H9 (cell line): ENCODE measurements around the gene HSP90B1. TPM values are rescaled to one million over a fixed set of nuclear protein-coding genes. Genes with fewer than 3 reads are reported as not detected.
A peak's percentile ranks its signal among the peaks of the same experiment; 100 is the strongest.

Source experiments
- DNase-seq: peaks from one replicate; pipeline ENCODE4 v3.0.0-alpha.2; 2017
- H2AFZ ChIP-seq: one replicate; pipeline ENCODE4 v1.6.1; 2013; ENCODE audit warnings: mild to moderate bottlenecking, low read length, control low read depth, moderate library complexity
- H2AK5ac ChIP-seq: 2 replicates; pipeline ENCODE4 v1.6.1; 2013; ENCODE audit warnings: low read length, control low read depth, mixed read lengths; ENCODE audit not compliant: insufficient read length
- H2BK120ac ChIP-seq: one replicate; pipeline ENCODE4 v1.6.1; 2013; ENCODE audit warnings: low read depth, mild to moderate bottlenecking, low read length, control low read depth, inconsistent platforms; ENCODE audit not compliant: poor library complexity, severe bottlenecking
- H2BK12ac ChIP-seq: 2 replicates; pipeline ENCODE4 v1.6.1; 2013; ENCODE audit warnings: low read length, control low read depth, mixed read lengths, low read depth; ENCODE audit not compliant: insufficient read length
- H2BK15ac ChIP-seq: 2 replicates; pipeline ENCODE4 v1.6.1; 2013; ENCODE audit warnings: low read depth, low read length, control low read depth
- H2BK20ac ChIP-seq: one replicate; pipeline ENCODE4 v1.6.1; 2013; ENCODE audit warnings: low read depth, mild to moderate bottlenecking, low read length, control low read depth, inconsistent platforms; ENCODE audit not compliant: poor library complexity, severe bottlenecking
- H2BK5ac ChIP-seq: 2 replicates; pipeline ENCODE4 v1.6.1; 2013; ENCODE audit warnings: low read length, control low read depth, mixed read lengths; ENCODE audit not compliant: insufficient read length
- H3K14ac ChIP-seq: 2 replicates; pipeline ENCODE4 v1.6.1; 2013; ENCODE audit warnings: low read length, control low read depth; ENCODE audit not compliant: insufficient read depth
- H3K18ac ChIP-seq: 2 replicates; pipeline ENCODE4 v1.6.1; 2013; ENCODE audit warnings: low read depth, mild to moderate bottlenecking, mixed read lengths, low read length, control low read depth; ENCODE audit not compliant: insufficient read length
- H3K23ac ChIP-seq: 2 replicates; pipeline ENCODE4 v1.6.1; 2013; ENCODE audit warnings: low read length, control low read depth, mixed read lengths, low read depth; ENCODE audit not compliant: insufficient read length
- H3K23me2 ChIP-seq: 2 replicates; pipeline ENCODE4 v1.6.1; 2013; ENCODE audit warnings: low read depth, mild to moderate bottlenecking, mixed read lengths, low read length, control low read depth; ENCODE audit not compliant: insufficient read length, poor library complexity, severe bottlenecking
- H3K27ac ChIP-seq: 2 replicates; pipeline ENCODE4 v1.5.1; 2013; ENCODE audit warnings: low read length, control low read depth, mixed read lengths, low read depth; ENCODE audit not compliant: insufficient read length
- H3K27me3 ChIP-seq: 2 replicates; pipeline ENCODE4 v1.6.1; 2013; ENCODE audit warnings: low read length, control low read depth, inconsistent platforms; ENCODE audit not compliant: insufficient read depth
- H3K4ac ChIP-seq: 2 replicates; pipeline ENCODE4 v1.6.1; 2013; ENCODE audit warnings: low read depth, mild to moderate bottlenecking, control low read depth, inconsistent platforms, low read length, moderate library complexity
- H3K4me1 ChIP-seq: 2 replicates; pipeline ENCODE4 v1.6.1; 2013; ENCODE audit warnings: low read length, control low read depth, inconsistent platforms; ENCODE audit not compliant: insufficient read depth
- H3K4me2 ChIP-seq: 2 replicates; pipeline ENCODE4 v1.6.1; 2013; ENCODE audit warnings: low read length, control low read depth, mixed read lengths; ENCODE audit not compliant: insufficient read length, insufficient read depth
- H3K56ac ChIP-seq: 2 replicates; pipeline ENCODE4 v1.6.1; 2013; ENCODE audit warnings: low read depth, mild to moderate bottlenecking, mixed read lengths, low read length, control low read depth; ENCODE audit not compliant: insufficient read length
- H3K79me1 ChIP-seq: 2 replicates; pipeline ENCODE4 v1.6.1; 2013; ENCODE audit warnings: low read depth, mild to moderate bottlenecking, moderate library complexity, low read length, control low read depth, inconsistent platforms; ENCODE audit not compliant: insufficient read depth, poor library complexity, severe bottlenecking
- H3K79me2 ChIP-seq: 2 replicates; pipeline ENCODE4 v1.6.1; 2013; ENCODE audit warnings: low read length, control low read depth, inconsistent platforms; ENCODE audit not compliant: insufficient read depth
- H3K9ac ChIP-seq: 2 replicates; pipeline ENCODE4 v1.6.1; 2013; ENCODE audit warnings: low read length, control low read depth, mixed read lengths; ENCODE audit not compliant: insufficient read length; ENCODE audit errors: extremely low read depth
- H3K9me3 ChIP-seq: one replicate; pipeline ENCODE4 v1.6.1; 2013; ENCODE audit warnings: low read depth, low read length, inconsistent platforms; ENCODE audit not compliant: control insufficient read depth
- H3T11ph ChIP-seq: one replicate; pipeline ENCODE4 v1.6.1; 2013; ENCODE audit warnings: mild to moderate bottlenecking, low read length, control low read depth, inconsistent platforms
- H4K20me1 ChIP-seq: one replicate; pipeline ENCODE4 v1.6.1; 2013; ENCODE audit not compliant: control insufficient read depth, insufficient read length, insufficient read depth
- H4K5ac ChIP-seq: 2 replicates; pipeline ENCODE4 v1.6.1; 2013; ENCODE audit warnings: low read depth, mild to moderate bottlenecking, mixed read lengths, low read length, control low read depth; ENCODE audit not compliant: insufficient read length
- H4K8ac ChIP-seq: replicated peaks from 2 replicates; pipeline ENCODE4 v1.6.1; 2013; ENCODE audit warnings: low read length, control low read depth, mixed read lengths, low read depth; ENCODE audit not compliant: insufficient read length
- H4K91ac ChIP-seq: 2 replicates; pipeline ENCODE4 v1.6.1; 2013; ENCODE audit warnings: low read depth, mild to moderate bottlenecking, moderate library complexity, mixed read lengths, low read length, control low read depth; ENCODE audit not compliant: insufficient read length
- H3K27ac Mint-ChIP-seq, 3 experiments: 2 replicates in 2 of 3; 3 replicates in 1 of 3; pipeline ENCODE4 v1.8.0; 2020 to 2021; ENCODE audit warnings: mixed read lengths in 3 of 3, mild to moderate bottlenecking in 1 of 3, moderate library complexity in 1 of 3
- H3K27me3 Mint-ChIP-seq: 2 replicates; pipeline ENCODE4 v1.8.0; 2021; ENCODE audit warnings: low read depth, mild to moderate bottlenecking, moderate library complexity, mixed read lengths
- H3K36me3 Mint-ChIP-seq, 3 experiments: 2 replicates in 2 of 3; 3 replicates in 1 of 3; pipeline ENCODE4 v1.8.0; 2020 to 2021; ENCODE audit warnings: low read depth in 3 of 3, mixed read lengths in 3 of 3; ENCODE audit not compliant: insufficient read depth in 1 of 3
- H3K4me1 Mint-ChIP-seq, 2 experiments: 2 replicates each; pipeline ENCODE4 v1.8.0; 2020; ENCODE audit warnings: mixed read lengths in 2 of 2
- H3K4me3 Mint-ChIP-seq, 2 experiments: 2 replicates in 1 of 2; 3 replicates in 1 of 2; pipeline ENCODE4 v1.8.0; 2020 to 2021; ENCODE audit warnings: mild to moderate bottlenecking in 2 of 2, mixed read lengths in 2 of 2, moderate library complexity in 1 of 2
- H3K9me3 Mint-ChIP-seq, 2 experiments: 2 replicates in 1 of 2; 3 replicates in 1 of 2; pipeline ENCODE4 v1.8.0; 2020; ENCODE audit warnings: mild to moderate bottlenecking in 2 of 2, mixed read lengths in 2 of 2, moderate library complexity in 1 of 2
- whole genome bisulfite sequencing: extraction: QIAGEN DNeasy Blood & Tissue Kit; methylation state at CpG from one replicate; pipeline ENCODE4 v1.1.7; 2013; ENCODE audit warnings: missing lambda C conversion rate, low lambda C conversion rate, mixed read lengths; ENCODE audit not compliant: insufficient read length; ENCODE audit errors: extremely low coverage; 5-methylcytosine and 5-hydroxymethylcytosine counted together
- total RNA-seq: library from RNA; stranded (reverse); gene quantifications from 2 replicates; pipeline ENCODE4 v1.2.1, GENCODE V29; 2021
- TF ChIP-seq, protein P1 (sequence below): fragments of 200-600 bp; sonication (generic); conservative IDR thresholded peaks from 3 replicates; pipeline ENCODE4 v1.8.0; 2021; ENCODE audit warnings: antibody characterized with exemption, mild to moderate bottlenecking

The HSP90B1 gene
- total RNA-seq, 1 experiment from 2014 or later: 737 TPM

DNA sequence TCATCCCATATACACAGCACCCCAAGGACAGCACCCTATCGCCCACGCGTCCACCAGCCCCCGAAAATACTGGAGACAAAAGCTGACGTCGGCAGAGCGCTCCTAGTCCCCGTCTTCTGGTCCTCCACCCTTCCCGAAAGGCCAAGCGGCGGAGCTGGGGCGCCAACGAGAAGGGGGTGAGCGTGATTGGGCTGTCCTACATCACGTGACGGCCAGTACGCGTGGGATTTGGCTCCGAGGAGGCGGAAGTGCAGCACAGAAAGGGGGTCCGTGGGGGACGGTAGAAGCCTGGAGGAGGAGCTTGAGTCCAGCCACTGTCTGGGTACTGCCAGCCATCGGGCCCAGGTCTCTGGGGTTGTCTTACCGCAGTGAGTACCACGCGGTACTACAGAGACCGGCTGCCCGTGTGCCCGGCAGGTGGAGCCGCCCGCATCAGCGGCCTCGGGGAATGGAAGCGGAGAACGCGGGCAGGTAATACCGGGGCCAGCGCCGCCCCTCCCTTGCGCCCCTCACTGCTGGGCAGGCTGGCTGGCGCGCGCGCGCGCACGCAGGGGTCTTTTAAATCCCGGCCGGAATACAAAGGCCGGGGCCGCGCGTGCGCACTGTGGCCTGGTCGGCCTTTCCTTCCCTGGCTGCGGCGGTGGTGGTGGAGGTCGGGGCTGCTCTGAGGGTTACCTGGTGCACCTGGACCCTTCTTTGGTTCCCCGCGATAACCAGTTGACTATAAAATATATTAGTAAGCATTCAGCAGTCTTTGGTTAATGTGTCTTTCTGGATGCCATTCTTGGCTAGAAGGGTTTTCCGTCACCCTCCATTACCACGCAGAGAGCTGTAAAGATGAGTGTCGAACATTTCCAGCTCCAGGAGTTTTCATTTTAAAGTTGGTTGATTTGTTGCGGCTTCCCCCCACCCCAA, 35.6 kb downstream of the HSP90B1 start, which contains the start of gene TDG:
TSS of gene TDG (plus strand) at position 283 of the 915 bp plus-strand sequence. CDS start at position 449, 166 bp downstream.
- H3K14ac ChIP-seq: peak within 1 kb of the TSS; percentile 90
- peak within 1 kb of the TSS; percentile 94 for H3K4me2 ChIP-seq
- no peak within 1 kb of the TSS for H2BK5ac ChIP-seq
- H3K27ac Mint-ChIP-seq: peak within 1 kb of the TSS; percentile 99 to 100 (median 99)
- H3T11ph ChIP-seq: no peak within 1 kb of the TSS
- peaks cover 41% of the 10 kb centered on the region; the same call in 1 of the 2 replicates for H3K79me2 ChIP-seq
- H3K56ac ChIP-seq: no peak within 1 kb of the TSS
- no peak within 1 kb of the TSS for H2BK120ac ChIP-seq
- WGBS: no CpG with 5 or more reads among the region's 64 CpGs
- DNase-seq: peak; percentile 100
- peak within 1 kb of the TSS; percentile 98 for H3K9ac ChIP-seq
- no peaks in the 10 kb centered on the region; a peak in 1 of 5 replicates for H3K9me3 Mint-ChIP-seq
- no peak within 1 kb of the TSS for H4K8ac ChIP-seq
- H2BK20ac ChIP-seq: no peak within 1 kb of the TSS
- TF ChIP-seq, protein P1, sequence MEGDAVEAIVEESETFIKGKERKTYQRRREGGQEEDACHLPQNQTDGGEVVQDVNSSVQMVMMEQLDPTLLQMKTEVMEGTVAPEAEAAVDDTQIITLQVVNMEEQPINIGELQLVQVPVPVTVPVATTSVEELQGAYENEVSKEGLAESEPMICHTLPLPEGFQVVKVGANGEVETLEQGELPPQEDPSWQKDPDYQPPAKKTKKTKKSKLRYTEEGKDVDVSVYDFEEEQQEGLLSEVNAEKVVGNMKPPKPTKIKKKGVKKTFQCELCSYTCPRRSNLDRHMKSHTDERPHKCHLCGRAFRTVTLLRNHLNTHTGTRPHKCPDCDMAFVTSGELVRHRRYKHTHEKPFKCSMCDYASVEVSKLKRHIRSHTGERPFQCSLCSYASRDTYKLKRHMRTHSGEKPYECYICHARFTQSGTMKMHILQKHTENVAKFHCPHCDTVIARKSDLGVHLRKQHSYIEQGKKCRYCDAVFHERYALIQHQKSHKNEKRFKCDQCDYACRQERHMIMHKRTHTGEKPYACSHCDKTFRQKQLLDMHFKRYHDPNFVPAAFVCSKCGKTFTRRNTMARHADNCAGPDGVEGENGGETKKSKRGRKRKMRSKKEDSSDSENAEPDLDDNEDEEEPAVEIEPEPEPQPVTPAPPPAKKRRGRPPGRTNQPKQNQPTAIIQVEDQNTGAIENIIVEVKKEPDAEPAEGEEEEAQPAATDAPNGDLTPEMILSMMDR: no peak
- peaks cover 9 to 33% (median 25%) of the 10 kb centered on the region in 3 experiments; a peak in 6 of 7 replicates for H3K36me3 Mint-ChIP-seq
- H2AK5ac ChIP-seq: no peak within 1 kb of the TSS
- H3K27me3 Mint-ChIP-seq: no peaks in the 10 kb centered on the region
- H2BK12ac ChIP-seq: no peak within 1 kb of the TSS
- H3K79me1 ChIP-seq: peaks cover 4% of the 10 kb centered on the region
- H4K91ac ChIP-seq: no peak within 1 kb of the TSS
- H3K18ac ChIP-seq: peak within 1 kb of the TSS; percentile 78
- H3K4me1 Mint-ChIP-seq: peaks cover 20 to 33% of the 10 kb centered on the region in 2 experiments
- H3K4ac ChIP-seq: peak within 1 kb of the TSS; percentile 7; the same call in 1 of the 2 replicates
- H3K4me1 ChIP-seq: no peaks in the 10 kb centered on the region
- no peaks in the 10 kb centered on the region for H3K27me3 ChIP-seq
- H3K9me3 ChIP-seq: no peaks in the 10 kb centered on the region
- peaks cover 7% of the 10 kb centered on the region for H3K23me2 ChIP-seq
- H3K23ac ChIP-seq: no peak within 1 kb of the TSS
- no peaks in the 10 kb centered on the region for H4K20me1 ChIP-seq
- no peak within 1 kb of the TSS for H2BK15ac ChIP-seq
- H3K4me3 Mint-ChIP-seq: peak within 1 kb of the TSS; percentile 97 to 98
- H4K5ac ChIP-seq: peak within 1 kb of the TSS; percentile 48
- H2AFZ ChIP-seq: no peak within 1 kb of the TSS
- H3K27ac ChIP-seq: peak within 1 kb of the TSS; percentile 37
